ENCODE data around the gene METTL22. TPM values are rescaled to one million over a fixed set of nuclear protein-coding genes. Genes with fewer than 3 reads are reported as not detected.

Gene METTL22
- polyA plus RNA-seq, 1 experiment = 39.7 TPM

DNA sequence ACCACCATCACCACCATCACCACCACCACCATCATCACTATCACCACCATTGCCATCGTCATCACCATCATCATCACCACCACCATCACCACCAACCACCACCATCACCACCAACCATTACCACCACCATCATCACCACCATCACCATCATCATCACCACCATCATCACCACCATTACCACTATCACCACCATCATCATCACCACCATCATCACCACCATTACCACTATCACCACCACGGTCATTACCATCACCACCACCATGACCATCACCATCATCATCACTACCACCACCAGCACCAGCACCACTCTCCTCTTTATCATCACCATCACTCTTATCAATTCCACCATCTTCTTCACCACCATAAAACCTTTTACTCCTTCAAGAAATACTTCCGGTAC is 30.0 kb upstream of the METTL22 start:
- ChIA-PET POLR2A (no interaction called here), CTCF (no interaction called here)
- DNase-seq (ENCODE audit: low read depth, low spot score) = no peak
- Histone ChIP-seq H3K27me3 (ENCODE audit: control insufficient read depth, insufficient read depth, low read length) (peaks cover 27% of the 10 kb centered on the region), H3K9me3 (ENCODE audit: control insufficient read depth, insufficient read depth, low read length) (peaks cover 7% of the 10 kb centered on the region; the same call in 1 of the 2 replicates), H3K27ac (ENCODE audit: low read depth, low read length) (no peak overlapping the region), H3K4me3 (ENCODE audit: low read depth, low read length) (no peak overlapping the region)
- no peak for TF ChIP-seq CTCF (IDR thresholded peaks at IDR 0.05; ENCODE audit: low read depth, low read length)

GRCh38 chr16:8594149-8594666 is 27.3 kb upstream of the METTL22 start:
- Histone ChIP-seq H3K4me3 (ENCODE audit: low read depth, low read length) (no peak overlapping the region), H3K27ac (ENCODE audit: low read depth, low read length) (no peak overlapping the region), H3K27me3 (ENCODE audit: control insufficient read depth, insufficient read depth, low read length) (peaks cover 14% of the 10 kb centered on the region), H3K9me3 (ENCODE audit: control insufficient read depth, insufficient read depth, low read length) (peaks cover 4% of the 10 kb centered on the region; the same call in 1 of the 2 replicates)
- TF ChIP-seq CTCF (IDR thresholded peaks at IDR 0.05; ENCODE audit: low read depth, low read length) = no peak
- POLR2A ChIA-PET = no interaction called here
- CTCF ChIA-PET = no interaction called here
- DNase-seq (ENCODE audit: low read depth, low spot score) = no peak

DNA sequence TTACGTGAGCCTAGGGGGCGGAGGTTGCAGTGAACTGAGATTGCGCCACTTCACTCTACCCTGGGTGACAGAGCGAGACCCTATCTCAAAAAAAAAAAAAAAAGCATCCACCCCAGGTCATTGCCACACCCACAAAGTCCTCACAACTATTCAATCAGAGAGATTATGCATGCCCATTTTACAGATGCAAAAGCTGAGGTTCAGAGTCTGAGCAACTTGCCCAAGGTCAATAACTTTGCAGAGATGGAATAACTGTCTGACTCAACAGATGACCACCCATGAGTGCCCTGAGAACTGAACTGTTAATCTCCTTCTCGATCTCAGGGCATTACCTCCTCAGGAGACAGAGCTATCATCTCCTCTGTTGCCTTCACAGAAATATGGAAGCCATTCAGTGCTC is 25.7 kb upstream of the METTL22 start:
- H3K4me3 ChIP-seq (ENCODE audit: low read depth, low read length) = no peak overlapping the region
- POLR2A ChIA-PET = no interaction called here
- DNase-seq (ENCODE audit: low read depth, low spot score) = no peak
- H3K27me3 ChIP-seq (ENCODE audit: control insufficient read depth, insufficient read depth, low read length) = no peaks in the 10 kb centered on the region
- no peaks in the 10 kb centered on the region for H3K9me3 ChIP-seq (ENCODE audit: control insufficient read depth, insufficient read depth, low read length)
- no peak overlapping the region for H3K27ac ChIP-seq (ENCODE audit: low read depth, low read length)
- no peak for TF ChIP-seq CTCF (IDR thresholded peaks at IDR 0.05; ENCODE audit: low read depth, low read length)
- CTCF ChIA-PET = no interaction called here

GRCh38 chr16:8596581-8596980 is 24.9 kb upstream of the METTL22 start:
- CTCF ChIA-PET = no interaction called here
- no peak for DNase-seq (ENCODE audit: low read depth, low spot score)
- POLR2A ChIA-PET = no interaction called here
- no peaks in the 10 kb centered on the region for H3K9me3 ChIP-seq (ENCODE audit: control insufficient read depth, insufficient read depth, low read length)
- no peak for TF ChIP-seq CTCF (IDR thresholded peaks at IDR 0.05; ENCODE audit: low read depth, low read length)
- H3K27me3 ChIP-seq (ENCODE audit: control insufficient read depth, insufficient read depth, low read length) = peaks cover 2% of the 10 kb centered on the region
- H3K4me3 ChIP-seq (ENCODE audit: low read depth, low read length) = no peak overlapping the region
- no peak overlapping the region for H3K27ac ChIP-seq (ENCODE audit: low read depth, low read length)

GRCh38 chr16:8600144-8600775 is 21.2 kb upstream of the METTL22 start:
- Histone ChIP-seq H3K4me3 (ENCODE audit: low read depth, low read length) (no peak overlapping the region), H3K27me3 (ENCODE audit: control insufficient read depth, insufficient read depth, low read length) (peaks cover 2% of the 10 kb centered on the region), H3K9me3 (ENCODE audit: control insufficient read depth, insufficient read depth, low read length) (no peaks in the 10 kb centered on the region), H3K27ac (ENCODE audit: low read depth, low read length) (no peak overlapping the region)
- DNase-seq (ENCODE audit: low read depth, low spot score) = no peak
- POLR2A ChIA-PET = no interaction called here
- TF ChIP-seq CTCF (IDR thresholded peaks at IDR 0.05; ENCODE audit: low read depth, low read length) = no peak
- CTCF ChIA-PET = no interaction called here

Measured in AG04450 (cell line).